ENCODE results near the gene TXNL4A.

Gene TXNL4A

GRCh38 chr18:79947054-79947755, 41.2 kb downstream of the TXNL4A start:
- DNase-seq, result no peak

- no peak for DNase-seq
Measured at GRCh38 chr18:79945118-79946042, 43.0 kb downstream of the TXNL4A start.

DNA sequence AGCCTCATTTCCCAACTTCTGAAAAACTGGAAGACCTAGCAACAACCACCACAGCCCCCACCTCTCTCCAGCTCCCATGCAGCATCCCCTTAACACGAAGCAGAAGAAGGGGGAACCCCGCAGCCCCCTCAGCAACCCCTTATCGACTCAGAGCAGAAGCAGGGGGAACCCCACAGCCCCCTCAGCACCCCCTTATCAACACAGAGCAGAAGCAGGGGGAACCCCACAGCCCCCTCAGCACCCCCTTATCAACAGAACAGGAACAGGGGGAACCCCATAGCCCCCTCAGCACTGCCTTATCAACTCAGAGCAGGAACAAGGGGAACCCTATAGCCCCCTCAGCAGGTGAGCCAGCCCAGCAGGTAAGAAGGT, 43.6 kb downstream of the TXNL4A start:
- no peak for DNase-seq

DNA sequence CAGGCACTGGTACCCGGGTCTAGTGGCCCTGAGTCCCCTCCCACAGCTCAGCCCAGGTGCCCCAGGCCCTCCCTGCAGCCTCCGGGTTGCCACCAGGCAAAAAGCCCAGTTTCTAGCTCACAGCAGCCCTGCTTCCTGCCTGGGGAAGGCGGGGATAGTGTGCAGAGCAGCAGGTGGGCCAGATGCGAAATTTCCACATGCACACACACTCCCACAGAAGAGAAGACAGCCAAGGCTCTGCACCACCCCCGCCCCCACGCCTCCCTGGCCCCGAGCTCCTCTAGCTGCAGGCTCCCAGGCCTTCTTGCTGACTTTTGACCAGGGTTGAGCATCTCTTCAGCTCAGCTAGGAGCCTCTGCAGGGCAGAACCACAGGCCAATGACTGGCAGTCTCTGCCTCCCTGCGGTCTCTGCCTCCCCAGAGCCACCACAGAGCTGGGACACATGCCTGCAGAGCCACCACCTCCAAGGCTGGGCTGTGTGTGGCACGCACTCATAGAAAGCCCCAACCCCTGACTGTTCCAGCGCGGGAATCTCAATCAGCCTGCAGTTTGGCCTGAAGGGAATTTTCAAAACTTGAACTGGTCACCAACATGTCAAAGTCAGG, 44.1 kb downstream of the TXNL4A start:
- DNase-seq, result no peak

GRCh38 chr18:79943608-79944125, 44.7 kb downstream of the TXNL4A start:
- no peak for DNase-seq

- DNase-seq, result no peak
Measured at GRCh38 chr18:79942786-79943607, 45.4 kb downstream of the TXNL4A start.

GRCh38 chr18:79942211-79942610, 46.2 kb downstream of the TXNL4A start:
- no peak for DNase-seq

GRCh38 chr18:79941473-79942119, 46.8 kb downstream of the TXNL4A start:
- no peak for DNase-seq

GRCh38 chr18:79940814-79941472, 47.4 kb downstream of the TXNL4A start:
- DNase-seq, result no peak

DNA sequence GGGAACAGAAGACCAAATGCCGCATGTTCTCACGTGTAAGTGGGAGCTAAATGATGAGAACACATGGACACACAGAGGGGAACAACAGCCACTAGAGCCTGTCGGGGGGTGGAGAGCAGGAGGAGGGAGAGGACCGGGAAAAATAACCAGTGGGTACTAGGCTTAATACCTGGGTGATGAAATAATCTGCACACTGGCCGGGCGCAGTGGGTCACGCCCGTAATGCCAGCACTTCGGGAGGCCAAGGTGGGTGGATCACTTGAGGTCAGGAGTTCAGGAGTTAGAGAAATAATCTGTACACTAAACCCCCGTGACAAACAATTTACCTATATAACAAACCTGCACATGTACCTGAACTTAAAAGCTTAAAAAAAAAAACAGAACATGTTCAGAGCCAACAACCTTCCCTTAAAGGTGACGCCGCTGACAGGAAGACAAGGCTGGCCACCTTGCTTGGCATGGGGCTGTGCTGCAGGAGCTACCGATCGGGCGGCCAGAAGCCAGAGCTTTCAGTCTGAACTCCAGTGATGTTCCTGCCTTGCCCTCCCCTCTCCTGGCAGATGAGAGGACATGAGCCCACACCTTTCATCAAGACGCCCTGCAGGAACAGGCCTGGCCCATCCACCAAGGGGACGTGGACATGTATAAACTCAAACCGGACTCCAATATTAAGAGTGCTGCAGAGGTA, 48.1 kb downstream of the TXNL4A start:
- no peak for DNase-seq

DNA sequence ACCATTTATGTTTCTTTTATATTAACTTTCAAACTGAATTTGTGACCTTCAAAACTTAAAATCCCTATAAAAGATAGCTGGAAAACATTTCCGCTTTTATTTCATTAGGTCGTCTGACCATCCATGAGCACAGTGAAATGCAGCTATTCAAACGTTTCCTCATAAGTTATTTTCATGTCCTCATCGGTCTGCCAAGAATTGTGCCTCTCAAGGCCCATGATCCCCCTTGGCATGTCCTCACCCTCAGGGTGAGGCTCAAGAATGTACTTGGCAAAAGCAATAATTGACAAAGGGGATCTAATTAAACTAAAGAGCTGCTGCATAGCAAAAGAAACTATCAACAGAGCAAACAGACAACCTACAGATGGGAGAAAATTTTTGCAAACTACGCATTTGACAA, 49.3 kb downstream of the TXNL4A start:
- no peak for DNase-seq

DNA sequence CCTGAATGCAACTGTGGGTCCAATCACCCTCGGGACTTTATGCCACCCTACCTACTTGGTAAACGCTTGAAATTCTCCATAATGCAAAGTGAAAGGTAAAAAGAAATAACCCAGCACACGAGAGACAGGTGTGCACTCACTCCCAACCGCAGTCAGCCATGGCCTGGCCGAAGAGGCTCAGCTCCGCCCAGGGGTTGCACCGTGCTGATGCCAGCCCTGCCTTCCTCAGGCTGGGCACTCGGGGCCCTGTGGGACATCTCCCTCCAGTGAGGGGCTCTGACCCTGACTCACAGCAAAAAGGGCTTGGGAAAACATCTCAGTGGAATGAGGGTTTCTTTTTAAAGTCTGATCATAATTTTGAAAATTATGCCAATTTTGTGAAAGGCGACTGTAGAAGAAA, 50.2 kb downstream of the TXNL4A start:
- no peak for DNase-seq

DNA sequence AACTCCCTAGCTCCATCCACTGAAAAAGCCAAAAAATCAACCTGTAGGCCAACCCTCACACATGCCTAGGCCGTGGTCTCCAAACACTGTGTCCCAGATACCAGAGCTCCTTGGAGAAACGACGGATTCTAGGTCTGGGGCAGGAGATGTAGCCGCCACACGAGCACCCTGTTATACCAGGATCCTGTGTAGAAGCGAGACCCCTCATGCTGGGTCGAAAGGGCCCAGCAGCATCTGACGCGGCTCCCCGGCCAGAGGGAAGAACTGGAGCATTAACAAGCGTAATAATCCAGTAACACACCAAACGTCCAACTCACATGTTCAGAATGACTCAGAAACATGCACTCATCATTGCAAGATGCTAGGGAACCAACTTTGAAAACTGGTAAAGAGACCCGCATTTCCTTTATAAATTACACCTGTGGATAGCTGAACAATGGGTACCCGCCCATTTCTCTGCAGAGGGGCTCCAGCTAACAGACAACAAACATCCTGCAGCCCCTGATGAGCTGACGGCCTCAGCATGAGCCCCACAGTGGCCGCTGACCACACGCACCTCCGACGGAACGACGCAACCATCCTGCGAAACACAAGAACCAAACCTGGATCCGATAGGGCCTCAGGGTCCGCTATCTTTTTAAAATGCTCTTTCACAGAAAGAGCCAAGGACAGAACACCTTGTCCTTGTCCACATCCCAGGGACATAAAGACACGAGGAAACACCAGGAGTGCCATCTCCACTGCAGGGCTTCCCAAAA, 51.1 kb downstream of the TXNL4A start:
- no peak for DNase-seq

- DNase-seq, result no peak
Measured at GRCh38 chr18:79936641-79937040, 51.7 kb downstream of the TXNL4A start.

GRCh38 chr18:79935925-79936324, 52.4 kb downstream of the TXNL4A start:
- no peak for DNase-seq

DNA sequence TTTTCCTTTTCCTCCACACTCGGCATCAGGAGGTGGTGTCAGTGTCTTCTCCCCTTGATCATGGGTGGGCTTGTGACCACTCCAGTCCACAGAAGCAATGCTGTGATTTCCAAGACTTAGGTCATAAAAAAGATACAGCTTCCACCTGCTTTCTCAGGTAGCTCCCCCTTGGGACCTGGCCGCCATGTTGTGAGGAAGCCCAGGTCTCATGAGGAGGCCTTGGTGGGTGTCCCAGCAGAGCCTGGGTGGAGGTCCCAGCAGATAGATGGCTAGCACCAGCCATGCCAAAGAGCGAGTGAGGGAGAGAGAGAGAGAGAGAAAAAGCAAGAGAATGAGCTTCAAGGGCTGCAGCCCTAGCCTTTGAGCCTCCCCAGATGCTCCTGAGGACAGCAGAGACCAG, 52.9 kb downstream of the TXNL4A start:
- DNase-seq, result no peak

DNA sequence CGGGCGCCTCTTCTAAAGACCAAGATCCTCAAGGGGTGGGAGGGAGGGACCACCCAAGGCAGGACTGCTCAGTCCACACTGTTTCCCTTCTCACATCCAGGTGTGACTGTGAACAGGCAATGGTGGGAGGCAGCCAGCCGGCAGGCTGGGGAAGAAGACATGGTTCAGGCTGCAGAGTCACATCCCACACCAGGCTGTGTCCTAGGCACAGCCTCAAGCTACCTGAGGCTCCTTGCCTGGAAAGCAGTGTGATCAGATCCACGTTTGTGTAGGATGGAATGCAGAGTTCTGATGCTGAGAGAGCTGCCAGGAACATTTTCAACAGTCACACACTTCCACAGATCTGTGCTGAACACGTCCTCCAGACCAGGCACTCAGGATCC, 53.3 kb downstream of the TXNL4A start:
- no peak for DNase-seq

DNA sequence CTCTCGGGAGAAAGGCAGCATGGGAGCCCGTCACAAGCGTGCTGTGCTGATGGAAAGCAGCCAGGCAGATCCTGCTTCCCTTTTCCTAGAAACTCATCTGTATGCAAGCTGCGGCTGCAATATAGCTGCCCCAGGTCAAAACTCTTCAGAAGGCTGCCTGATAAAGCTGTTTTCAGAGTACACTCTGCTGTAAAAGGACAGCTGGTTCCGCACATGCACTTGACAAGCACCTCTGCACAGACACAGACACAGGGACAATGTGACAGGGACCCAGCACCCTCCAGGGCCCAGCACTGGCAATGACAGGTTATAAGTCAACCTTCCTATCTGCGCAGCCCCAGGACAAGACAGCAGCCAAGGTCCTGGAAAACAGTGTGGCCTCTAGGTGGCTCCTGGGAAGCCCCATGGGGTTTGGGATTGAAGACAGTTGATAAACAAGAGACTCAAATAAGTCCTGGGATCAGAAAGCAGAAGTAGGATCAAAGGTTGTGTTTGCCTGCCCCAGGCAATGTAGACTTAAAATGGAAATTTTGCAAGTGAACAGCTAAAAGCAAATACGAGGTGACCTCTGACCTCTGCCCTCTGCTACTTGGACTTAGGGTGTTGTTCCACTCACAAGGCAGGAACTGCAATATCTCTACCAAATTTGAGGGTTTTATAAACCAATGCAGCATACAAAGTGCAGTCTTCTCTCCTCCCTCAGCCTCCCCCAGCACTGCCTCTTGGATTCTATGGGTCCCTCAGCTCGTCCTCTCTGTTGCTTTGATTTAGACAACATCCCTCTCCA, 53.9 kb downstream of the TXNL4A start:
- no peak for DNase-seq

DNA sequence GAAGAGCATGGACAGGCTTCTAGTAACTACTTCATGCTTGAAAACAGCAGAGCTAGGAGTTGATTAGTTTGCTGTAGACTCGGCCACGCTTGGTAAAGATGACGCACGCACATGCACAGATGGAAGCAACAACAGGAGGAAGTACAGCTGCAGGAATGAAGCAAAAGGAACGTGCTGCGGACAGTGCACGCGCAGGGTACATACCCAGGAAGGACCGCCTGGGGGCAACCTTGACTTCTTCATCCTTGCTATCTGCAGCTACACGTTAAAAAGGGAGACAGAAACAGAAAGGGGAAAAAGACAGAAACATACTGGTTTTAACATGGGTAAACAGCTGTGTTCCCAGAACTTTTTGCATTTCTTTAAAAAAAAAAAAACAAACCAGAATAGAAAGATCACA, 54.6 kb downstream of the TXNL4A start:
- DNase-seq, result no peak
